Peyer's patch (tissue), 4 donors: ENCODE results near the gene PRR33. TPM values are rescaled to one million over a fixed set of nuclear protein-coding genes. Genes with fewer than 3 reads are reported as not detected.
"Not testable (repeated sequence)": the region's sequence is repeated elsewhere in the genome, so short reads cannot be mapped to it uniquely, and the experiment has no call there.

Experiments
- DNase-seq, 3 donors: peaks; one replicate each; pipeline ENCODE4 v3.0.0-alpha.2; 2017 to 2019
- H3K27ac ChIP-seq, 4 donors: fragments of 200-600 bp; sonication (generic); one replicate each; pipeline ENCODE4 v1.5.1; 2016 to 2019
- H3K27me3 ChIP-seq, 2 donors: fragments of 200-600 bp; sonication (generic); one replicate each; pipeline ENCODE4 v1.5.1; 2019
- H3K36me3 ChIP-seq, 3 donors: fragments of 200-600 bp; sonication (generic); one replicate each; pipeline ENCODE4 v1.5.1; 2016 to 2019
- H3K4me1 ChIP-seq, 4 donors: fragments of 200-600 bp; sonication (generic); one replicate each; pipeline ENCODE4 v1.5.1; 2016 to 2019
- H3K4me3 ChIP-seq, 4 donors: fragments of 200-600 bp; sonication (generic); 1 replicate in 3 of 4; 2 replicates in 1 of 4; pipeline ENCODE4 v1.5.1; 2016 to 2019; ENCODE audit warnings: mild to moderate bottlenecking in 1 of 4
- H3K9me3 ChIP-seq, 4 donors: fragments of 200-600 bp; sonication (generic); one replicate each; pipeline ENCODE4 v1.5.1; 2016 to 2019; ENCODE audit warnings: mild to moderate bottlenecking in 1 of 4
- POLR2A ChIP-seq, 2 donors: fragments of 450-650 bp; IDR thresholded peaks; one replicate each; pipeline ENCODE4 v1.5.1; 2017; ENCODE audit warnings: antibody characterized with exemption in 2 of 2, mild to moderate bottlenecking in 2 of 2, moderate library complexity in 2 of 2
- total RNA-seq, 4 donors: library from RNA; depleted of rRNA; stranded (reverse); fragments of >200 nt; gene quantifications; one replicate each; pipeline ENCODE4 v1.1.0, GENCODE V29; 2016
- TF ChIP-seq, protein P1 (sequence below), 6 experiments: fragments of 450-650 bp in 4 of 6; fragments of 200-600 bp in 2 of 6; sonication (generic) in 1 of 6; IDR thresholded peaks; one replicate each; pipeline ENCODE4 v1.5.1; 2017 to 2019; ENCODE audit warnings: antibody characterized with exemption in 6 of 6, mild to moderate bottlenecking in 3 of 6, moderate library complexity in 1 of 6

PRR33 gene
- total RNA-seq, 4 donors from 2014 or later, result not detected

DNA sequence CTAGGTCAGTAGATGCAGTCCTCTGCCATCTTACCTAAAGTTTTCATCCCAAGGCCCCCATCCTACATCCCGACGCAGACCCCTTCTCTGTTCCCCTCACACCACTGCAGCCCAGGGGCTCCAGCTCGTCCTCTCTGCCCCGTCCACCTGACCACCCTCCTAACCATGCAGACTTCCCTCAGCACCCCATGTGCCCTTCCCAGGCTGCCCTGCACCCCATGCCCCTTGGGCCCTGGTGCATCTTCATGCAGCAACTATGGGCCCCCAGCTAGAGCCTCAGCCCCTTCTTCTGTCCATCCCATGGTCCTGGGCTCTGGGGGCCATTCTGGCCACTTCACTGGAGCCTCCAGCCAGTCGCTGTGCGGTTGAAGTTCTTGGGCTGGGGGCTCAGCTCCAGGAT, 2.9 kb downstream of the PRR33 start:
- no peaks in the 10 kb centered on the region for H3K36me3 ChIP-seq
- peak in 1 of 3 donors; percentile 48 for DNase-seq
- peak overlapping the region in 1 of 4 donors; percentile 15 for H3K4me3 ChIP-seq
- H3K9me3 ChIP-seq, result no peaks in the 10 kb centered on the region
- H3K4me1 ChIP-seq, result peaks cover 0 to 17% (median 0%) of the 10 kb centered on the region in 4 donors
- peak overlapping the region in 2 of 4 donors; percentile 13 to 58 for H3K27ac ChIP-seq
- H3K27me3 ChIP-seq, result no peaks in the 10 kb centered on the region
- TF ChIP-seq, protein P1, sequence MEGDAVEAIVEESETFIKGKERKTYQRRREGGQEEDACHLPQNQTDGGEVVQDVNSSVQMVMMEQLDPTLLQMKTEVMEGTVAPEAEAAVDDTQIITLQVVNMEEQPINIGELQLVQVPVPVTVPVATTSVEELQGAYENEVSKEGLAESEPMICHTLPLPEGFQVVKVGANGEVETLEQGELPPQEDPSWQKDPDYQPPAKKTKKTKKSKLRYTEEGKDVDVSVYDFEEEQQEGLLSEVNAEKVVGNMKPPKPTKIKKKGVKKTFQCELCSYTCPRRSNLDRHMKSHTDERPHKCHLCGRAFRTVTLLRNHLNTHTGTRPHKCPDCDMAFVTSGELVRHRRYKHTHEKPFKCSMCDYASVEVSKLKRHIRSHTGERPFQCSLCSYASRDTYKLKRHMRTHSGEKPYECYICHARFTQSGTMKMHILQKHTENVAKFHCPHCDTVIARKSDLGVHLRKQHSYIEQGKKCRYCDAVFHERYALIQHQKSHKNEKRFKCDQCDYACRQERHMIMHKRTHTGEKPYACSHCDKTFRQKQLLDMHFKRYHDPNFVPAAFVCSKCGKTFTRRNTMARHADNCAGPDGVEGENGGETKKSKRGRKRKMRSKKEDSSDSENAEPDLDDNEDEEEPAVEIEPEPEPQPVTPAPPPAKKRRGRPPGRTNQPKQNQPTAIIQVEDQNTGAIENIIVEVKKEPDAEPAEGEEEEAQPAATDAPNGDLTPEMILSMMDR (IDR thresholded peaks at IDR 0.05), result no peak
- TF ChIP-seq POLR2A (IDR thresholded peaks at IDR 0.05), result no peak

DNA sequence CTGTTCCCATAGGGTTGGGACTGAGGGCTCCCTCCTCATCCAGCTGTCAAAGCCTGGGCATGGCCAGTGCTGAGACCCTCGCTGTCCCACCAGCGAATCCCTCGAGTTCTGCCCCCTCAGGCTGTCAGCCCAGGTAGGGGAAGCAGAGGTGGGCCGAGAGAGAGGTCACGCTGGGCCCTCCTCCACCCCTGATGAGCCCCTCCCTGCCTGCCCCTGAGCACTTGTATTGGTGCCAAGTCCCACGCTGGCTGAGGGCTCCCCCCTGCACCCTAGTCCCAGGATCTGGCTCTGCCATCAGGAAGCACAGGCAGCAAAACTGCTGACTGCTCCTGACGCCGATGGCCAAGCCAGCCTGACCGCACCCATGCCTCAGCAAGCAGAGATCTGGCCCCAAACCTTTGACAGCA, 3.3 kb downstream of the PRR33 start:
- Histone ChIP-seq H3K4me3 (no peak overlapping the region), H3K4me1 (peaks cover 0 to 17% (median 0%) of the 10 kb centered on the region in 4 donors), H3K27ac (no peak overlapping the region), H3K9me3 (no peaks in the 10 kb centered on the region), H3K27me3 (no peaks in the 10 kb centered on the region), H3K36me3 (no peaks in the 10 kb centered on the region)
- TF ChIP-seq, protein P1 (IDR thresholded peaks at IDR 0.05), result no peak
- TF ChIP-seq POLR2A (IDR thresholded peaks at IDR 0.05), result no peak
- peak in 1 of 3 donors; percentile 41 for DNase-seq

DNA sequence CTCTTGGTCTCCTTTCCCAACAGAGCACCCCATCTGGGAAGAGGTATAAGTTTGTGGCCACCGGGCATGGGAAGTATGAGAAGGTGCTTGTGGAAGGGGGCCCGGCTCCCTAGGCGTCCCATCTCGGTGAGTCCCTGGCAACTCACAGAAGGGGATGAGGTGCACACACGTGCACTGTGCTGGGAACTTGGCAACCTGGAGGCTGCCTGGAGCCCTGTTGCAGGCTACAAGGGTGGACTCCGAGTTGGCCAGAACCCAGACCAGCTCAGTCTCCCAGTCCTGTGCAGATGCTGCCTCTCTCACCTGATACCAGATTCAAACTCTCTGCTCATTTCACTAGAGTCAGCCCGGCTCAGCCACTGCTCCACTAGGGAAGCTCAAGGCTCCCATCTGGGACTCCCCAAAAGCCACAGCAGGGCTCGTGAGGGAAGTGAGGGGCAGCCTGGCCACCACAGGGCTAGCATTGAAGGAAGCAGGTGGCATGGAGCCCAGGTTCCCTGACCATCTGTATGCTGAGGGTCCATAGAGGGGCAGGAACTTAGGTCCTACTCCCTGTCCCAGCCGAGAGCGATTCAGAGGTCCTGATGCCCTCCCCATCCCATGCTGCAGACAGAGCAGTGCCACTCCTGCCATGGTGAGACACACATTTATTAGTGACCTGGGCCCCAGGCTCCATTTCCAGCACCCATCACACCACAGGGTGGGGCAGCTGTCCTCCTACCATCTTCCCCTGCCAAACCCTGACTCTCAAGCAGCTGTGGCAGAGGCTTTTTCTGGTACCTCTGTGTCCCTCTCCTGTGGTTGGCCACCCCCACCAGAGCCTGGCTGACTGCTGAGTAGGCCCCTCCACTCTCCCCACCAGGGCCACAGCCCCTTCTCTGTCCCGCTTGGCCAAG, 4.0 kb downstream of the PRR33 start:
- H3K4me3 ChIP-seq, result no peak overlapping the region
- TF ChIP-seq POLR2A (IDR thresholded peaks at IDR 0.05), result no peak
- TF ChIP-seq, protein P1 (IDR thresholded peaks at IDR 0.05), result no peak
- peaks cover 0 to 17% (median 0%) of the 10 kb centered on the region in 4 donors for H3K4me1 ChIP-seq
- no peak overlapping the region for H3K27ac ChIP-seq
- no peaks in the 10 kb centered on the region for H3K9me3 ChIP-seq
- DNase-seq, result peak in 1 of 3 donors; percentile 42
- H3K27me3 ChIP-seq, result no peaks in the 10 kb centered on the region
- H3K36me3 ChIP-seq, result no peaks in the 10 kb centered on the region

- H3K36me3 ChIP-seq, H3K27ac ChIP-seq, H3K4me3 ChIP-seq, H3K9me3 ChIP-seq, H3K27me3 ChIP-seq, DNase-seq: not testable (repeated sequence)
- peaks cover 0 to 26% (median 9%) of the 10 kb centered on the region in 4 donors for H3K4me1 ChIP-seq
Measured at GRCh38 chr11:1886551-1886950, 5.1 kb downstream of the PRR33 start.

DNA sequence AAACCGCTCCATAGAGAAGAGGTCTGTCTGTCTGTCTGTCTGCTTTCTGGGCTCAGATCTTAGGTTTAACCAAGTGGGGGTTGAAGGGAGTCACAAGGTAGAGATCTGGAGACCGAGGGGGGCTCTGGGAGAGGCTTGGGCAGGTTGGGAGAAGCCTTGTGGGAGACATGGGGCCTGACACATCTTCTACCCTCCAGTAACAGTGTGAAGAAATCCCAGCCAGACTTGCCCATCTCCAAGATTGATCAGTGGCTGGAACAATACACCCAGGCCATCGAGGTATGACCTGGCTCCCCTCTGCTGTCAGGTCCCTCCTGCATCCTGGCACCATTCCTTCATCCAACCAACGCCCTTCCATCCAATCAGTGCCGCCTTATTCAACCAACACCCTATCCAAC, 7.4 kb downstream of the PRR33 start:
- H3K9me3 ChIP-seq, result no peaks in the 10 kb centered on the region
- H3K36me3 ChIP-seq, result no peaks in the 10 kb centered on the region
- H3K27me3 ChIP-seq, result no peaks in the 10 kb centered on the region
- TF ChIP-seq POLR2A (IDR thresholded peaks at IDR 0.05), result no peak
- TF ChIP-seq, protein P1 (IDR thresholded peaks at IDR 0.05), result no peak
- no peak overlapping the region for H3K27ac ChIP-seq
- H3K4me1 ChIP-seq, result peaks cover 0 to 32% (median 15%) of the 10 kb centered on the region in 4 donors
- H3K4me3 ChIP-seq, result no peak overlapping the region
- no peak for DNase-seq
